Vagina (tissue), 2 donors: ENCODE measurements around the gene ADAMTS15. TPM values are rescaled to one million over a fixed set of nuclear protein-coding genes. Genes with fewer than 3 reads are reported as not detected.
"Not testable (repeated sequence)": the region's sequence is repeated elsewhere in the genome, so short reads cannot be mapped to it uniquely, and the experiment has no call there.

Source experiments
- DNase-seq, 2 donors: peaks; one replicate each; pipeline ENCODE4 v3.0.0-alpha.2; 2017; ENCODE audit errors: extremely low spot score in 2 of 2
- H3K27ac ChIP-seq: fragments of 200-600 bp; sonication (generic); one replicate; pipeline ENCODE4 v1.5.1; 2019
- H3K27me3 ChIP-seq: fragments of 200-600 bp; sonication (generic); one replicate; pipeline ENCODE4 v1.5.1; 2019
- H3K36me3 ChIP-seq, 2 donors: fragments of 200-600 bp; sonication (generic); one replicate each; pipeline ENCODE4 v1.5.1; 2017 to 2019
- H3K4me1 ChIP-seq: fragments of 200-600 bp; sonication (generic); one replicate; pipeline ENCODE4 v1.5.1; 2019
- H3K4me3 ChIP-seq, 2 donors: fragments of 200-600 bp; sonication (generic); 1 replicate in 1 of 2; 2 replicates in 1 of 2; pipeline ENCODE4 v1.5.1; 2016 to 2019
- H3K9me3 ChIP-seq: fragments of 200-600 bp; sonication (generic); one replicate; pipeline ENCODE4 v1.5.1; 2019
- CTCF ChIP-seq, 3 experiments: fragments of 450-650 bp in 2 of 3; fragments of 200-600 bp in 1 of 3; sonication (generic) in 1 of 3; IDR thresholded peaks; one replicate each; pipeline ENCODE4 v1.5.1; 2017 to 2019; ENCODE audit warnings: antibody characterized with exemption in 3 of 3, mild to moderate bottlenecking in 2 of 3, moderate library complexity in 2 of 3
- POLR2A ChIP-seq, 2 donors: fragments of 450-650 bp; IDR thresholded peaks; one replicate each; pipeline ENCODE4 v1.6.1; 2017; ENCODE audit warnings: antibody characterized with exemption in 2 of 2, mild to moderate bottlenecking in 2 of 2, moderate library complexity in 2 of 2
- POLR2AphosphoS5 ChIP-seq, 2 donors: sonication (generic); formaldehyde crosslinking; IDR thresholded peaks; one replicate each; pipeline ENCODE4 v1.9.0; 2017; ENCODE audit warnings: antibody characterized with exemption in 2 of 2, mild to moderate bottlenecking in 2 of 2, low read depth in 1 of 2; ENCODE audit not compliant: insufficient read depth in 1 of 2
- intact Hi-C: fragments of 100-400 bp; cut with DNase I; formaldehyde crosslinking; loops from one replicate; pipeline ENCODE4 v1.15.1; 2023
- total RNA-seq: library from RNA; depleted of rRNA; stranded (reverse); fragments of >200 nt; gene quantifications from one replicate; pipeline ENCODE4 v1.2.3, GENCODE V29; 2016

Gene ADAMTS15
- total RNA-seq, 1 donor from 2014 or later: 12.0 TPM

GRCh38 chr11:130437848-130438247, 10.6 kb upstream of the ADAMTS15 start:
- TF ChIP-seq POLR2AphosphoS5 (IDR thresholded peaks at IDR 0.05; ENCODE audit: insufficient read depth in 1 of 2, low read depth in 1 of 2): no peak
- TF ChIP-seq POLR2A (IDR thresholded peaks at IDR 0.05): no peak
- TF ChIP-seq CTCF (IDR thresholded peaks at IDR 0.05): no peak
- no peaks in the 10 kb centered on the region for H3K36me3 ChIP-seq
- no peak overlapping the region for H3K4me3 ChIP-seq
- no peaks in the 10 kb centered on the region for H3K27me3 ChIP-seq
- H3K9me3 ChIP-seq: no peaks in the 10 kb centered on the region
- DNase-seq: no peak
- H3K4me1 ChIP-seq: peaks cover 8% of the 10 kb centered on the region
- H3K27ac ChIP-seq: no peak overlapping the region
- intact Hi-C loops: no loop called here

DNA sequence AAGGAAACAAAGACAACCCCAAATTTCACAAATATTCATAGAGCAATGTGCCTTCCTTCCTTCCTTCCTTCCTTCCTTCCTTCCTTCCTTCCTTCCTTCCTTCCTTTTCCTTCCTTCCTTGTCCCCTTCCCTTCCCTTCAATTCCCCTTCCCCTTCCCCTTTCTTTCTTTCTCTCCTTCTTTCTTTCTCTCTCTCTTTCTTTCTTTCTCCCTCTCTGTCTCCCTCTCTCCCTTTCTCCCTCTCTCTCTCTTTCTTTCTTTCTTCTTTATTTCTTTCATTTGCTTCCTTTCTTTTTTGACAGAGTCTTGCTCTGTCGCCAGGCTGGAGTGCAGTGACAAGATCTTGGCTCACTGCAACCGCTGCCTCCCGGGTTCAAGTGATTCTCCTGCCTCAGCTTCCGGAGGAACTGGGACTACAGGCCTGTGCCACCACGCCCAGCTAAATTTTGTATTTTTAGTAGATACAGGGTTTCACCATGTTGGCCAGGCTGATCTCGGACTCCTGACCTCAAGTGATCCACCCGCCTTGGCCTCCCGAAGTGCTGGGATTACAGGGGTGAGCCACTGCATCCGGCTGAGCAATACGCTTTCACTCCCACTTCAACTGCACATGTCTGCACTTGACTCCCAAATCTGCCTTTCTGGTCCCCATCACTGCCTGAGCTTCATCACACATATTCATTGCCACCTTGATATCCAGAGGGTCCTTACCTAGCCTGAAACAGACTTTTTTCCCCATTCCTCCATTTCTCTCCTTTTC, 9.9 kb upstream of the ADAMTS15 start:
- H3K36me3 ChIP-seq, H3K27me3 ChIP-seq, H3K4me1 ChIP-seq, DNase-seq, H3K27ac ChIP-seq, H3K4me3 ChIP-seq, intact Hi-C loops, H3K9me3 ChIP-seq: not testable (repeated sequence)

- H3K9me3 ChIP-seq: no peaks in the 10 kb centered on the region
- no peaks in the 10 kb centered on the region for H3K36me3 ChIP-seq
- H3K27me3 ChIP-seq: no peaks in the 10 kb centered on the region
- TF ChIP-seq POLR2A (IDR thresholded peaks at IDR 0.05) (no peak), CTCF (IDR thresholded peaks at IDR 0.05) (no peak), POLR2AphosphoS5 (IDR thresholded peaks at IDR 0.05; ENCODE audit: insufficient read depth in 1 of 2, low read depth in 1 of 2) (no peak)
- H3K4me1 ChIP-seq: peaks cover 8% of the 10 kb centered on the region
- no peak overlapping the region for H3K27ac ChIP-seq
- no peak overlapping the region for H3K4me3 ChIP-seq
- DNase-seq: no peak
- intact Hi-C loops: no loop called here
Measured at GRCh38 chr11:130439160-130439519, 9.3 kb upstream of the ADAMTS15 start.

DNA sequence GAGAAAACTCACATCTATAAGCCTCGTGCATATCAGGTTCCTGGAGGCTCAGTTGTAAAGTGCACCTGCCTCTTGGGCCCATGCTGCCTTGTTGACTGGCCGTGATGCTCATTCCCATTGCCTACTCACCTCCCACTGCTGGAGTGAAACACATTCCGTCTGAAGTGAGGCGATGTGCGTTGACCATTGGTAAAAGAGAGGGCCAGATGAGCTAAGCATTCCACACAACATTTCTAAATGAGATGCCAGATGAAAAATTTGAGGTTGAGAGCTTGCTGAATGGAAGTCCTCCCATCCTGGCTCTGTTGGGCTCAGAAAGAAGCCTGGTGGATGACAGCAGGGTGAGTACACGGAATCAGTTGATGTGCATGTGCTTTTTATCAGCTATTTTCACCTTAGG, 8.6 kb upstream of the ADAMTS15 start:
- intact Hi-C loops: loop anchor here (10.0 kb wide), 1 partner anchor 235 kb away; no protein-coding TSS in a partner anchor
- Histone ChIP-seq H3K27ac (no peak overlapping the region), H3K36me3 (no peaks in the 10 kb centered on the region), H3K4me3 (no peak overlapping the region), H3K4me1 (peaks cover 8% of the 10 kb centered on the region), H3K9me3 (no peaks in the 10 kb centered on the region), H3K27me3 (no peaks in the 10 kb centered on the region)
- no peak for DNase-seq
- TF ChIP-seq POLR2A (IDR thresholded peaks at IDR 0.05) (no peak), POLR2AphosphoS5 (IDR thresholded peaks at IDR 0.05; ENCODE audit: insufficient read depth in 1 of 2, low read depth in 1 of 2) (no peak), CTCF (IDR thresholded peaks at IDR 0.05) (no peak)

DNA sequence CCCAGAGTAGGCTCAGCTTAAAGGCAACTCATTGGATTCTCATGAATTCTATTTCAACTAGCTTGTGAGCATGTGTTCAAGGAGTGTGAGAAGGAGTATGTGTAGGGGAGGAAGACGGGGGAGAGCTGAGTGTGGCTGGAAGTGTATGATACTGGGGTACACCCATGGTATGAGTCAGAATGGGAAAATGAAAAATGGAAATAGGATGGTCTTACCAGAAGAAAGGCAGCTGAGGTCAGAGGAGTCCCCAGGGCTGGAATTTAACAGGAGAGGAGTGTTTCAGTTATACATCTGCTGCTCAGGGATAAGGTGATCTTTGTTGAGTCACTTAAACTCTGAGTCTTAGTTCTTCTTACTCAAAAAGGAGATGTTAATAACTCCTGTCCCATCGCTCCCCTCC, 6.7 kb upstream of the ADAMTS15 start:
- H3K4me1 ChIP-seq: no peaks in the 10 kb centered on the region
- TF ChIP-seq CTCF (IDR thresholded peaks at IDR 0.05) (no peak), POLR2AphosphoS5 (IDR thresholded peaks at IDR 0.05; ENCODE audit: insufficient read depth in 1 of 2, low read depth in 1 of 2) (no peak), POLR2A (IDR thresholded peaks at IDR 0.05) (no peak)
- intact Hi-C loops: loop anchor here (10.0 kb wide), 1 partner anchor 233 kb away; no protein-coding TSS in a partner anchor

More for the DNA sequence above, 6.7 kb upstream of the ADAMTS15 start:
- no peak for DNase-seq
- no peaks in the 10 kb centered on the region for H3K9me3 ChIP-seq
- H3K4me3 ChIP-seq: no peak overlapping the region
- H3K27ac ChIP-seq: no peak overlapping the region
- no peaks in the 10 kb centered on the region for H3K27me3 ChIP-seq
- no peaks in the 10 kb centered on the region for H3K36me3 ChIP-seq
